GM19372 (cell line): Measurements from ENCODE around the gene SLC35F3.
"Not testable (repeated sequence)": the region's sequence is repeated elsewhere in the genome, so short reads cannot be mapped to it uniquely, and the experiment has no call there.

ENCODE experiments used
- ATAC-seq: cut with Tn5 transposase; IDR thresholded peaks from one replicate; pipeline ENCODE4 v1.9.1; 2021; ENCODE audit warnings: mild to moderate bottlenecking, low read depth, moderate library complexity; ENCODE audit not compliant: unreplicated experiment

SLC35F3 gene

DNA sequence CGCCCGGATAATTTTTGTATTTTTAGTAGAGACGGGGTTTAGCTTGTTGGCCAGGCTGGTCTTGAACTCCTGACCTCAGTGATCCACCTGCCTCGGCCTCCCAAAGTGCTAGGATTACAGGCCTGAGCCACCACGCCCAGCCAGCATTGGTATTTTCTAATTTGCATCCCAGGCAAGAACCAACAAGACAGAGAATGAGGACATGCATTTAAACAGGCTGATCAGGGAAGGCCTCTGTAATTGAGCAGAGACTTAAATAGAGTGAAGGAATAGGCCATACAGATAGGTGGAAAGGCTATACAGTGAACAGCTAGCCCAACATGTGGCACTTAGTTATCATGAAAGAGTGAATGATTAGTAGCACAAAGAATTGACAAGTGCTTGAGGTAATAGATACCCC lies 230.4 kb downstream of the SLC35F3 start:
- ATAC-seq: no peak

DNA sequence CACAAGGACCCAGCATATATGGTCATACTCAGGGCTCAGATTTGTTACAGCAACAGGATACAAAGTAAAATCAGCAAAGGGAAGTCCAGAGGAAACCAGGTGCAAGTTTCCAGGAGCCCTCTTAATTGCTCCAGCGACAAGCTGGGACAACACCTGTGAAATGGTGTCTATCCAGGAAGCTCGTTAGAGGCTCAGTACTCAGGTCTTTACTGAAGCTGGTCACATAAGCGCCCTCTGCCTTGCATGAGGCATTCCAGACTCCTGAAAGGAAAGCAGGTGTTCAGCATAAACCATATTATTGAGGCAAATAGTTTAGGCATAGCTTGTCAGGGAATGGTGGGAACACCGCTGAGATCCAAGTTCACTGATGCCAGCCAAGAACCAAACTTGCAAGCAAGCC lies 231.0 kb downstream of the SLC35F3 start:
- no peak for ATAC-seq

DNA sequence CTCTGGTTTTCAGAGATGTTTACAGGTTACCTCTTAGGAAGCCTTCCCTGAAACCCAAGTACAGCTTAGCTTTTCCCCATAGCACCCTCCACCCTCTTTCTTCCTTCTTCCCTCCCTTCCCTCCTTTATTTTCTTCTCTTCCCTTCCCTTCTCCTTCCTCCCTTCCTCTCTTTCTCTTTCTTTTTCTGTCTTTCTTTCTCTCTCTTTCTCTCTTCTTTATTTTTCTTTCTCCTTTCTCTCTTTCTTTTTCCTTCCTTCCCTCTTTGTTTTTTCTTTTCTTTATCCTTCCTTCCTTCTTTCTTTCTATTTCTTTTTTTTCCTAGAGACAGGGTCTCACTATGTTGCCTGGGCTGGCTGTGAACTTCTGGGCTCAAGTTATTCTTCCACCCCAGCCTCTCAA lies 231.6 kb downstream of the SLC35F3 start:
- ATAC-seq: no peak

DNA sequence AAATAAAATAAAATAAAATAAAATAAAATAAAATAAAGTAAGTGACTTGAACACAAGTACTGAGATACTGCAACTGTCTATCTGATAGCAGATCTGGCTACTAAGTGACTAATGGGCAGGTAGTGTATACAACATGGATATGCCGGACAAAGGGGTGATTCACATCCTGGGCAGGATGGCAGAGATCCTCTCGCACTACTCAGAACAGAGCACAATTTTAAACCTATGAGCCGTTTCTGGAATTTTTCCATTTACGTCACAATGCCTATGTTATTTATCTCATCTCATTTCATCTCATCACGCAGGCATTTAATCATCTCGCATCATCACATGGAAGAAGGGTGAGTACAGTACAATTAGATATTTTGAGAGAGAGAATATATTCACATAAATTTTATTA lies 235.5 kb downstream of the SLC35F3 start:
- no peak for ATAC-seq

DNA sequence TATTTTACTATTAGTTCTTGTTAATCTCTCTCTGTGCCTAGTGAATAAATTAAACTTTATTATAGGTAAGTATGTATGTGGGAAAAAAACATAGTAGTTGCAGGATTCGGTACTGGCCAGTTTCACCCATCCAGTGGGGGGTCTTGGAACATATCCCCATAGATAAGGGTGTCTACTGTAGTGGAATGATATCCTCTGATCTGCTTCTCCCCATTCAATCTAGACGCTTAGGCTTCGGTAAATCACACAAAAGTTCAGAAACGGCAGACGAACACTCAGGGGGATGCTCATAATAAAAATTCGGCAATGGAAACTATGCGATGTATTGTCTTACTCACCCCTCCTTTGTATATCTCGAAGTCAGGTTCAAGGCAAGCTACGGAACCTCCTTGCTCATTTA lies 235.9 kb downstream of the SLC35F3 start:
- ATAC-seq: no peak

DNA sequence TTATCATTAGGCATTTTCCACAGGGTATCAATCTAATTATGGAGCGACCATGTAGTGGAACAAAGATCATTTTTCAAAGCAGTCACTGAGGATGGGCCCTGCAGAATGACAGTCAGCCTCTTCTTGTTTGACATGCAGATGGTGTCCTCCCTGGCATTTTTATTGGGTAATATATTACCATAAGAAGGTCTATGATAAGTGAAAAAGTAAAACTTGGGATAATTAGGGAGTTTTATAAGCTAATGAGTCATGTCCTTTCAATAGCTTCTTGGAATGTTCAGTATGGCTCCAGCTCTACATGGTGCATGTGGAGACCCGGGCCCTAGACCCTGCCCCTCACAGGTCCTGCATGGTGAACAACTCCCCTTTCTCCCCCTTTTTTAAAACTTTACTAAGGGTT lies 236.5 kb downstream of the SLC35F3 start:
- no peak for ATAC-seq

DNA sequence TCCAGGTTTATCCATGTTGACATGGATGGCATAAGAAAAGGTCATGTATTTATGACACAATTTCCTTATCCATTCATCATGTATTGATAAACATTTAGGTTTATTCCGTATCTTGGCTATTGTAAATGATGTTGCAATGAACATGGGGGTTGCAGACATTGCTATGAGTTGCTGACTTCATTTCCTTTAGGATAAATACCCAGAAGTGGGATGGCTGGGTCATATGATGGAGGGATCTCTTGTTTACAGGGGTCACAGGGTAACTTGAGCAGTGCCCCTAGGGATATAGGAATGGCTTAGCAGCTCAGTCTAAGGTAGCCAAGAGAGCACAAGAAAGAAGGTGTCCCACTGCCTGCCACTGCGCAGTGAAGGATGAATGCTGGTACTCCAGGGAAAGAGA lies 239.2 kb downstream of the SLC35F3 start:
- no peak for ATAC-seq

DNA sequence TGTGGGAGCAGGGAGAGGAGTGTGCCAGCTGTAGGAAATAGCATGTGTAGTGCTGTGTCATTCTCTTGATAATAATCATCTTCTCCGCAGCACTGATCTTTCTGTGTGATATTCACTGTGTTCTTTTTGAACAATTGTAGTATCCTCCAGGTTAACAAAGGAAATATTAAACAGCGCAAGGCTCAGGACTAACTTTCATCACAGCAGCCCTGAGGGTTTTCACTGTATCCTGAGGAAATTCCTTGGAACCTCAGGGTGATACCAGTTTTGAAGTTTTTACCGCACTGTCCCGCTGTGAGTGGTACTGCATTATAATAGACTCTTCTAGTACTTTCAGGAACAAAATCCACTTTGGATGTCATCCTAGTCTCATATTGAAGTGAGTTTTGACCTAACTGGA lies 240.4 kb downstream of the SLC35F3 start:
- ATAC-seq: no peak

DNA sequence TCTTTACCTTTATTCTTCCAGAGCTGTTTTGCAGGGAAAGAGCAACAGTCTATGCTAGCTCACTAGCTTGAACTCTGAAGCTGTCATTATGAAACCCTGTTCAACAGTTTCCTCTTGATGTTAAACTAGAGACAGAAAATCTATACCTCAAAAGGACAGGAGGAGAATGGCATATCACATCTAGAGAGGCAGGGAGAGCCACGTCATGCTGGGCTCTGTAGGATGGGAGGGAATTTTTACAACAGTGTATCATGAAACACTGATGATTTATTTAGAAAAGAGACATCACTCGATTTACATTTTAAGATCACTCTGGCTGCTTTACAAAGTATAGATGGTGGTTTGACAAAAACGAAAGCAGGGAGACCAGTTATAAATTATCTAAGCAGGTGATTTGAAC lies 243.9 kb downstream of the SLC35F3 start:
- no peak for ATAC-seq

DNA sequence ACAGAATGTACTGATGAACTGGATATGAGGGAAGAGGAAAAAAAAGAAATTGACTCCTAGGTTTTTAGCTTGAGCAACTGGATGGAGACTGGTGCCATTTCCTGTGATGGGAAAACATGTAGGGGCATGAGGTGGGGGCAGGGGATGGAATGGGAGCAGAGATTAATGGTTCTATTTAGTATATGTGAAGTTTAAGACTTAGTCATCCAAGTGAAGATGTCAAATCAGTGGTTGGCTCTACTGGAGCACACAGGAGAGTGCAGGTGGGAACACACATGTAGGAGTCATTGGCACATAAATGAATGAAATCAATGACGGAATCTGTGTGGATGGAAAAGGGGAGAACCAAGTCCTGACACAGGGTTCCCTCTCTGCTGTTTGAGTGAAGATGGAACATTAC lies 244.3 kb downstream of the SLC35F3 start:
- no peak for ATAC-seq

DNA sequence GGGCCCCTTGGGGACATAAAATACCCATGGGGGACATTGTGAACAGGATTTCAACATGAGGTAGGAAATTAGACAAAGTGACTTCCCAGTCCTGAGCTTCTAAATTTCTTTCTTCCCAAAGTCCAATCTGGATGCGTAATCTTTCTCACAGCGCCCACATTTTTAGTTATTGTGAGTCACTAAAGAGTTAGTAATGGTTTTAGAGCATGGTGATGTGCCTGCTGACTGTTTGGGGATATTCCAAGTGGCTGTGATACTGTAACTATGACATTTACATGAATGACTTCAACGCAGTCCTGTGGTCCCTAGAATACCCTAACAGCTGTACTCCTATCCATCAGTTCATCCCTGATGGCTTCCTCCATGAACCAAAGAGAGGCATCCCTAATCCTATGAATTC lies 244.7 kb downstream of the SLC35F3 start:
- no peak for ATAC-seq

DNA sequence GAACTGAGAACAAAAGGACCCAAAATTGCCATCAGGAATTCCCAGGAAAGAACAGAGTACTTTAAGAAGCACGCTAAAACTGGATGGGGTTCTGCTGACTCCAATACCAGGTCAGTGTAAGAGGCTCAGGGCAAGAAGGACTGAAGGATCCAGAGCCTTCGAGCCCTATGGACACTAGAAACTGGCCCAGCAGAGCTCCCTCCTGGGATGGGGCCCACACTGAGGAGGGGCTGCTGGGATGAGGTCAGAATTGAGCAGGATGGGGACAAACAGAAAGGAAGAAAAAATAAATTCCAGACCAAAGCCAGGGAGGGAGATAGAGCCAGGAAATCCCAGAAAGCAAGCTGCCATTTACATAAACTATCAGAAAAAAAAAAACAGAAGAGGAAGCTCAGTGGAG lies 246.4 kb downstream of the SLC35F3 start:
- ATAC-seq: no peak

DNA sequence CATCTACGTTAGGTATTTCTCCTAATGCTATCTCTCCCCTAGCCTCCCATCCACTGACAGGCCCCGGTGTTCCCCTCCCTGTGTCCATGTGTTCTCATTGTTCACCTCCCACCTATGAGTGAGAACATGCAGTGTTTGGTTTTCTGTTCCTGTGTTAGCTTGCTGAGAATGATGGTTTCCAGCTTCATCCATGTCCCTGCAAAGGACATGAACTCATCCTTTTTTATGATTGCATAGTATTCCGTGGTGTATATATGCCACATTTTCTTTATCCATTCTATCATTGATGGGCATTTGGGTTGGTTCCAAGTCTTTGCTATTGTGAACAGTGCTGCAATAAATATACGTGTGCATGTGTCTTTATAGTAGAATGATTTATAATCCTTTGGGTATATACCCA lies 247.9 kb downstream of the SLC35F3 start:
- ATAC-seq: not testable (repeated sequence)

DNA sequence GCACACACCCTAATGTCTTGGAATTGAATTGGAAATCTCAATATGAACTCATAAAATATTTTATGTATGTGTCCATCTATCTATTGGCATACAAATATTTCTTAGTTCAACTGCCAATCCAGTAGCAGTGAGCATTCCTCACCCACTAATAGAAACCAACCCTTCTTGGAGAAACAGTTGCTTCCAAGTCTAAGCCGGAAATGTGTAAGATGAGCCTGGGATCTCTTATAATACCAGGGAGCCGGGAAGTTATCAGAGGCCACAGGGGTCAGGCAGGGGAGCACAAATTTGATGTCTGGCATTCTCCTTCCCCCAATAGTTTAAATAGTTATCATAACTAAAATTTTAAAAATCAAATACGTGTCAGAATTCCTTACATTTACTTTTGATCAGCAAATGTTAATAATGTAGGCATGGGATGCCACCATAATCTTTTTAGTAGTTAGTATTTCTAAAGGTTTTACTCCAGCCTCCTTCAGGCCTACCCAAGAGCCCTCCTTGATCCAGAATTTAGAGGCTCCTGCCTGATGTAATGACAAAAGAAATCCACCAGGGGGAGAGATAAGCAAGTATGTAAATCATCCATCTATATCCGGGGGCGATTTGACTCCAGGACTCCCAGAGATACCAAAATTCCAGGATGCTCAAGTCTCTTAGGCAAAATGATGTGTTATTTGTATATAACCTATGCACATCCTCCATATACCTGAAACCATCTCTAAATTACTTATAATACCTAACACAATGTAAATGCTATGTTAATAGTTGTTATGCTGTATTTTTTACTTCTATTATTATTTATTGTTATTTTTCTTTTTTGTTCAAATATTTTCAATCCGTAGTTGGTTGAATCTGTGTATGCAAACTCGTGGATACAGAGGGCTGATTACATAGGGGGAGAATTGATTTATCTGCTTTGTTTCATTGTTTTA lies 250.1 kb downstream of the SLC35F3 start:
- no peak for ATAC-seq

DNA sequence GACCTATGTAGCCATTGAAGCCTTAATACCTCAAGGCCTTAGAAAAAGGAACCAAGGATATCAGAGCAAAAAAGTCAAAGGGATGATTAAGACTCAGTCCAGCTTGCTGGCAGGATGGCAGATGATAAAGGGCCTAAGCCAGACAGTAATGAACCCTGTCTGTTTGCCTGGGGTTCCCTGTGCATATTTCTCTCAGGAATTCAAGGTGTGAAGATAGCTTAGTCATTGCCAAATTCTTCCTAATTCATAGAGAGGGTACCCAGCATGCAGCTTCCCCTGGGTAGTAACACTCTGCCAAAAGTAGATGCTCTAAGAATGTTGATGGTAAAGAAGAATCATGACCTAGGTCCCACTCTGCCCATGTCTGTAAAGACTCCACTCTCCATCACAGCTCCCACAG lies 258.2 kb downstream of the SLC35F3 start:
- ATAC-seq: no peak

DNA sequence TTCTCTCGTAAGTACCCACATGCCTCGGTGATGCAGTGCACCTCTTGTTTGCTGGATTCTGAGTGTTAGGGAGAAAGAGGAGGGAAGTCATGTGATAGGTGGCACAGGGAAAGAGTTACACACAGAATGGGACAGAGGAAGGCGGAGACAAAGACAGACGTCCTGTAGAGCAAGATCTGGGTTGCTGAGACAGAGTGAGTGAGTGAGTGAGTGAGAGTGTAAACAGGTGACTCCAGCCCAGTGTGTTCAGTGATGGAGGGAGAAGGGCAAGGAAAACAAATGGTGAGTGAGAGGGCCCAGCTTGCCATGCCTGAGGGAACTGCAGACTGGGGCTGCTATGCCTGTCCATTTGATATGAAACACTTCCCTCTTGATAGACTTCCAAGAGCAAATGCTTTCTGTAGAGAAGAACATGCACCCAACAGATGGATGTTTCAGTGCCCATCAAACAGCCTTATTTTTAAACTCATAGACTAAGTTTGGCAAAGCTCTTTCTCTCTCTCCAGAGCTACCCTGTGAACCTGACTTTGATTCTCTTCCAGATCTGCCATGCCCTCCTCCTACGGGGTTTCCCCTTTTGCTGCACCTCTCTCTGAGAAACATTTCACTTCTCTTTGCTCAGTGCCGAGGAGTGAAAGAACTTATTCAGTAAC lies 258.9 kb downstream of the SLC35F3 start:
- ATAC-seq: no peak

DNA sequence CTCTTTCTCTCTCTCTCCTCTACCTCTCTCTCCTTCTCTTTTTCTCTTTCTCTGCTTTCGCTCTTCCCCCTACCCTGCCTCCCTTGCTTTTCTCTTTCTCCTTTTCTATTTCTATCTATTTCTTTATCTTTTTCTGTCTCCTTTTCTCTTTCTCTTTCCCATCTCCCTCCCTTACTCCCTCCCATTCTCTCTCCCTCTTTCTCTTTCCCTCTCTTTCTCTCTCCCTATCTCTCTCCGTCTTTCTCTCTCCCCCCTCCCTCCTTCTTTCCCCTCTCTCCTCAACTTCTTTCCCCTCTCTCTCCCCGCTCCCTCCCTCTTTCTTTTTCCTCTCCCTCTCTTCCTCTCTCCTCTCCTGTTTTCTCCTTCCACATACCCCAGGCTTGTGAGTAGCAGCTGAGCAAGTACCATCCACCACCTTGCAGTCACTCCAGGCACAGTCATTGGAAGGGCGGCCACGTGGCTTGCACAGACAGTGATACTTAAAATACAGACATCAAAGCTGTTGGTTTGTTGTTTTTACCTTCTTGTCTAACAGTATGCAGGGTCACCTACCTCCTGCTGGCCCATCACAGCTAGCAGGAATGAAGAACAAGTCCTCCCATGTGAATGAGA lies 259.7 kb downstream of the SLC35F3 start:
- ATAC-seq: no peak

DNA sequence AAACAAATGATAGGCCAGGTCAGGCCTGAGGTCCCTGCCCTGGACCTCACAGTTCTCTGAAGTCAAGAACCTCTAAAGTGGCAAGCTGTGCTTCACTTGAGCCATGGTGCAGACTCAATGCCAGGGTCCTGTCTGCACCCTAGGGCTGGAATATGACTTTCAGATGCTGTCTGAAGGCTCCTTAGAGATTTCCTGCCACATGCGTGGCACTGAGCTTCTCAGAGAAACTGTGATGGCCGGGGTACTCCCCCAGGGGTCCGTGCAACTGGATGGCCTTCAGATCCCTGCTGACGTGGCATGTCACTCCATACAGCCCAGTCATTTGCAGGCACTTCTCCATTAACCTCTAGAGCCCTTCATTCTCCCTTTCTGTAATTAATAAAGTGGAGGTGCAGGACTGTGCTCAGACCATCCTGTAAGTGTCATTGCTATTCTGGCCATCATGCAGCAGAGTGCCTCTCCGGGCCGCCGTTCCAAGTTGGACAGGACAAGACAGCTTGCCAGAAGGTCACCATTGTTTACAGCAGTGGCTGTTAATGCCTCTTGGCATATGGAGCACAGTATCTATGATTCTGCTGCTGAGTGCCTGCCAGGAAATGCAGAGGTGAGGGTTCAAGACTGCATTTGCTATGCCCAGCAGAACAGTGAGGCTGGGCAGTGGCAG lies 263.7 kb downstream of the SLC35F3 start:
- no peak for ATAC-seq

DNA sequence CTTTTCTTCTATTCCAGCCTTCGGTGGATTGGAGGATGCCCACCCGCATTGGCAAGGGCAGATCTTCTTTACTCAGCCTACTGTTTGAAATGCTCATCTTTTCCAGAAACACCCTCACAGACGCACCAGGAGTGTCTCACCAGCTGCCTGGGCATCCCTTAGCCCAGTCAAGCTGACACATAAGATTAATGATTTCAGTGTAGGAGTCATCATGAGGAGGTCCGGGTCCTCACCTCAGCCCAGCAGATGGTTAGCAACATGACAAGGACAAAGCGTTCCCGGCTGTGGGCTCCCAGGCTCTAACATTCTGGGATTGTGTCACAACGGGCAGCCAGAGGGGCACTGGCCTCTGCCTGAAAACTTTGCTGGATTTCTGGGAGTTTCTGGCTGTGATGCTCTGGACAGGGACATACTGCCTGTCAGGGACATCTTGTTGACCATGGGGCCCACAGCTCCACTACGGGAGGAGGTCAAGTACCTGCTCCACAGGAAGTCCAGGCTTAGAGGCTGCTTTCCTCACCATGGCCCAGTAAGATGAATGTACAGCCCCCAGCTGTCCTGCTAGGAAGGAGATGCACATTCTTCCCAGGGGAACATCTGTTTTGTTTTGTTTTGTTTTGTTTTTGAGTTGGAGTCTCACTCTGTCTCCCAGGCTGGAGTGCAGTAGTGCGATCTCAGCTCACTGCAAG lies 264.8 kb downstream of the SLC35F3 start:
- ATAC-seq: no peak

DNA sequence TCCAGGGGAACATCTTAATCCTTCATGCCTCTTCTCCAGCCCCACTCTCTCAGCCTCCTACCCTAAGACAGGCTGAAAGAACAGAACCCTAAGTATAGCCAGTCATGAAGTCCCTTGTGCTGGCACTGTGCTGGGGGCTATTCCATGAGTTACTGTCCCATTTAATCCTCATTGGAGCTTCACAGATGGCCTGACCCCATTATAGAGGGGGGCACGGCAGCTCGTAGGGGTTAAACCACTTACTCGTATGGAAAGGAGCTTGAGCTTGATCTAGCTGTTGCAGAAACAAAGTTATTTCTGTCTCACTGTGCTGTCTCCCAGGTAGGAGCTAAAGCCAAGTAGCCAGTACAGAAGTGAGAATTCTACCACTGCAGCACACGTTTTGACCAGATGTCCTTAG lies 265.6 kb downstream of the SLC35F3 start:
- ATAC-seq: no peak

DNA sequence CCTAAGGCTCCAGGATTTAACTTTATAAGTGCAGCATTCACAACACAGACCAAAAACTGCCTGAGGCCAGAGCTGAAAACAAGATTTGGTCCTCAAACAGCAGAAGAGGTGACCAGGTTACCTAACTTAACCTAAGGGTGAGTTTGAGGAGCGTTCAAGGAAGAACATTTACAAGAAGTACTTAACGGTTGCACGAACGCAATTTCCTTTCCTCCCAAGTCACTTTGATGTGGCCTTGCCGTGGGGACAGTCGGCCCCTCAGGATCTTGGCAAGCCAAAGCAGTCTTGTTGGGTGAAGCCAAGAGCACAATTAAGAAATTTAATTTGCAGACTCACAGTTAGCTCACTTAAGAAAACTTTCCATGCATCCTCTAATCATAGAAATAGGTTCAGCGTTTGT lies 266.1 kb downstream of the SLC35F3 start:
- no peak for ATAC-seq
